ENCODE data around the gene AGK. TPM values are rescaled to one million over a fixed set of nuclear protein-coding genes. Genes with fewer than 3 reads are reported as not detected.

Gene AGK
- total RNA-seq, 1 experiment from 2014 or later = 32.6 TPM

DNA sequence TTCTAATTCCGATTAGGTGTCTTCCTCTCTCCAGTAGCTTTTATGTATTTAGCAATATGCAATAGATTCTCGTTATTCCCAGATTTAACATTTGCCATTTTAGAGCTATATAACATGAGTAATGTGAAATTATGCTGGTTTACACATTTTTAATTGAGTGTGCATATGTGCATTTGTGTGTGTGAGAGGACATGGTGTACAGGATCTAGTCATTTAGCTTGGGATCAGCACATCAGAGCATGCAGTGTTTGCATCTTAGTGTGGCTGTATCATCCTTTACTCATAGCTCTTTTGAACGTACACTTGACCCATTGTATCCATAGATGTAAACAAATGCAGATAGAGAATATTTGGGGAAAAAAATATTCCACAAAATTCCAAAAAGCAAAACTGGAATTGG, 84.8 kb downstream of the AGK start:
- ChIA-PET POLR2A (no interaction called here), CTCF (no interaction called here)
- no peaks in the 10 kb centered on the region for H3K27me3 ChIP-seq (ENCODE audit: control insufficient read depth, insufficient read depth, low read length)
- H3K36me3 ChIP-seq (ENCODE audit: control insufficient read depth, insufficient read depth, low read length) = no peaks in the 10 kb centered on the region; the same call in 1 of the 2 replicates
- H3K9me3 ChIP-seq (ENCODE audit: control insufficient read depth, insufficient read depth, low read depth, low read length) = no peaks in the 10 kb centered on the region
- DNase-seq (ENCODE audit: low read depth, low spot score) (no peak), ATAC-seq (no peak)
- H3K27ac ChIP-seq (ENCODE audit: low read length) = no peak overlapping the region
- BruUV-seq (replicated peaks) = no TSS peak
- intact Hi-C loops (cut with micrococcal nuclease; ENCODE audit: unreplicated experiment) = no loop called here
- TF ChIP-seq, protein P1, sequence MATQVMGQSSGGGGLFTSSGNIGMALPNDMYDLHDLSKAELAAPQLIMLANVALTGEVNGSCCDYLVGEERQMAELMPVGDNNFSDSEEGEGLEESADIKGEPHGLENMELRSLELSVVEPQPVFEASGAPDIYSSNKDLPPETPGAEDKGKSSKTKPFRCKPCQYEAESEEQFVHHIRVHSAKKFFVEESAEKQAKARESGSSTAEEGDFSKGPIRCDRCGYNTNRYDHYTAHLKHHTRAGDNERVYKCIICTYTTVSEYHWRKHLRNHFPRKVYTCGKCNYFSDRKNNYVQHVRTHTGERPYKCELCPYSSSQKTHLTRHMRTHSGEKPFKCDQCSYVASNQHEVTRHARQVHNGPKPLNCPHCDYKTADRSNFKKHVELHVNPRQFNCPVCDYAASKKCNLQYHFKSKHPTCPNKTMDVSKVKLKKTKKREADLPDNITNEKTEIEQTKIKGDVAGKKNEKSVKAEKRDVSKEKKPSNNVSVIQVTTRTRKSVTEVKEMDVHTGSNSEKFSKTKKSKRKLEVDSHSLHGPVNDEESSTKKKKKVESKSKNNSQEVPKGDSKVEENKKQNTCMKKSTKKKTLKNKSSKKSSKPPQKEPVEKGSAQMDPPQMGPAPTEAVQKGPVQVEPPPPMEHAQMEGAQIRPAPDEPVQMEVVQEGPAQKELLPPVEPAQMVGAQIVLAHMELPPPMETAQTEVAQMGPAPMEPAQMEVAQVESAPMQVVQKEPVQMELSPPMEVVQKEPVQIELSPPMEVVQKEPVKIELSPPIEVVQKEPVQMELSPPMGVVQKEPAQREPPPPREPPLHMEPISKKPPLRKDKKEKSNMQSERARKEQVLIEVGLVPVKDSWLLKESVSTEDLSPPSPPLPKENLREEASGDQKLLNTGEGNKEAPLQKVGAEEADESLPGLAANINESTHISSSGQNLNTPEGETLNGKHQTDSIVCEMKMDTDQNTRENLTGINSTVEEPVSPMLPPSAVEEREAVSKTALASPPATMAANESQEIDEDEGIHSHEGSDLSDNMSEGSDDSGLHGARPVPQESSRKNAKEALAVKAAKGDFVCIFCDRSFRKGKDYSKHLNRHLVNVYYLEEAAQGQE (IDR thresholded peaks at IDR 0.05; ENCODE audit: insufficient read depth in 1 of 2, low read depth in 2 of 2, low read length in 1 of 2) = no peak
- TF ChIP-seq SIN3A (IDR thresholded peaks at IDR 0.05; ENCODE audit: borderline replicate concordance, insufficient read depth, low read depth, low read length) (no peak), TCF7L2 (IDR thresholded peaks at IDR 0.05; ENCODE audit: low read depth, low read length) (no peak), POLR2AphosphoS5 (IDR thresholded peaks at IDR 0.05; ENCODE audit: low read depth, low read length) (no peak)
- TF ChIP-seq, protein P2, sequence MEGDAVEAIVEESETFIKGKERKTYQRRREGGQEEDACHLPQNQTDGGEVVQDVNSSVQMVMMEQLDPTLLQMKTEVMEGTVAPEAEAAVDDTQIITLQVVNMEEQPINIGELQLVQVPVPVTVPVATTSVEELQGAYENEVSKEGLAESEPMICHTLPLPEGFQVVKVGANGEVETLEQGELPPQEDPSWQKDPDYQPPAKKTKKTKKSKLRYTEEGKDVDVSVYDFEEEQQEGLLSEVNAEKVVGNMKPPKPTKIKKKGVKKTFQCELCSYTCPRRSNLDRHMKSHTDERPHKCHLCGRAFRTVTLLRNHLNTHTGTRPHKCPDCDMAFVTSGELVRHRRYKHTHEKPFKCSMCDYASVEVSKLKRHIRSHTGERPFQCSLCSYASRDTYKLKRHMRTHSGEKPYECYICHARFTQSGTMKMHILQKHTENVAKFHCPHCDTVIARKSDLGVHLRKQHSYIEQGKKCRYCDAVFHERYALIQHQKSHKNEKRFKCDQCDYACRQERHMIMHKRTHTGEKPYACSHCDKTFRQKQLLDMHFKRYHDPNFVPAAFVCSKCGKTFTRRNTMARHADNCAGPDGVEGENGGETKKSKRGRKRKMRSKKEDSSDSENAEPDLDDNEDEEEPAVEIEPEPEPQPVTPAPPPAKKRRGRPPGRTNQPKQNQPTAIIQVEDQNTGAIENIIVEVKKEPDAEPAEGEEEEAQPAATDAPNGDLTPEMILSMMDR (IDR thresholded peaks at IDR 0.05) = no peak
- H3K4me3 ChIP-seq (ENCODE audit: low read depth in 2 of 2, low read length in 2 of 2) = no peak overlapping the region
- H3K4me1 ChIP-seq (ENCODE audit: control insufficient read depth, insufficient read depth, low read length) = no peaks in the 10 kb centered on the region
- in situ Hi-C loops (cut with HindIII; ENCODE audit: low pct_unique_long_range_greater_than_20kb, low sequenced_read_pairs) = no loop called here

DNA sequence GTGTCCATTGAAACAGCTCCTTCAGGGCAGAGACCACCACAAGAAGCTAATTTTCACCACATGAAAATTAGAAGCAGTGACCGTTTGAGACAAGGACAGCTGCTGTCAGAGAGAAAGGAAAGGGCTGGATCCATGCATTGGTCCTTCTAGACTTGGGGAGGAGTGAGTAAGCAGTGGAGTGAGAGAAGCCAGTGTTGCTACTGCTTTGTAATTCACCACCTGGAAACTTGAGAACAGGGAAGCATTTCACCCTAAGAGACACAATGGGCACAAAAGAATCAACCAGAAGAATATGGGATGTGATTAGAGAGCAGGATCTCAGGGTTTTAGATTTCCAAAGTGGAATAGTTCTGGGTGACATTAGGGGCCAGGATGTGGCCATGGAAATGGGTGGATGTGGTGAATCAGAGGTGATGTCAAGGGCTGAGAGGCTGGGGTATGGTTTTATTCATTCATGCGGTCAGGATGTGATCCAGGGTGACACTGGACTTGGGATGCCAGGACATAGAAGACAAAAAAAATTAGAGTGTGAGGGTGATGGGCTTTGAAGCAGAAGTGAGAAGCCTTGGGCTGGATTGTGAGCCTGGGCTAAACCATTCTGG, 89.1 kb downstream of the AGK start:
- ChIA-PET POLR2A (no interaction called here), CTCF (no interaction called here)
- no peak overlapping the region for H3K4me3 ChIP-seq (ENCODE audit: low read depth in 2 of 2, low read length in 2 of 2)
- TF ChIP-seq, protein P1 (IDR thresholded peaks at IDR 0.05; ENCODE audit: insufficient read depth in 1 of 2, low read depth in 2 of 2, low read length in 1 of 2) = no peak
- TF ChIP-seq, protein P2 (IDR thresholded peaks at IDR 0.05) = no peak
- TF ChIP-seq POLR2AphosphoS5 (IDR thresholded peaks at IDR 0.05; ENCODE audit: low read depth, low read length) (no peak), TCF7L2 (IDR thresholded peaks at IDR 0.05; ENCODE audit: low read depth, low read length) (no peak), SIN3A (IDR thresholded peaks at IDR 0.05; ENCODE audit: borderline replicate concordance, insufficient read depth, low read depth, low read length) (no peak)
- no TSS peak for BruUV-seq (replicated peaks)
- no peaks in the 10 kb centered on the region for H3K27me3 ChIP-seq (ENCODE audit: control insufficient read depth, insufficient read depth, low read length)
- intact Hi-C loops (cut with micrococcal nuclease; ENCODE audit: unreplicated experiment) = no loop called here
- in situ Hi-C loops (cut with HindIII; ENCODE audit: low pct_unique_long_range_greater_than_20kb, low sequenced_read_pairs) = no loop called here
- ATAC-seq (no peak), DNase-seq (ENCODE audit: low read depth, low spot score) (no peak)
- H3K36me3 ChIP-seq (ENCODE audit: control insufficient read depth, insufficient read depth, low read length) = peaks cover 5% of the 10 kb centered on the region; the same call in 1 of the 2 replicates
- H3K4me1 ChIP-seq (ENCODE audit: control insufficient read depth, insufficient read depth, low read length) = no peaks in the 10 kb centered on the region
- H3K9me3 ChIP-seq (ENCODE audit: control insufficient read depth, insufficient read depth, low read depth, low read length) = no peaks in the 10 kb centered on the region
- H3K27ac ChIP-seq (ENCODE audit: low read length) = no peak overlapping the region

Data from Panc1 (cell line).